Measurements from ENCODE around the gene PBX2.

GRCh38 chr6:32198866-32199265, 8.9 kb upstream of the PBX2 start:
- TF ChIP-seq CTCF (IDR thresholded peaks at IDR 0.05) = no peak
- no peak for TF ChIP-seq POLR2A (IDR thresholded peaks at IDR 0.05)

Measured in tibial nerve (tissue), 3 donors.